Activated CD4-positive, alpha-beta T cell treated with anti-CD3 and anti-CD28 coated beads for 24 hours (primary cell): ENCODE data around the gene CCDC97.
"Not testable (repeated sequence)": the region's sequence is repeated elsewhere in the genome, so short reads cannot be mapped to it uniquely, and the experiment has no call there.

Source experiments
- DNase-seq, 2 donors: peaks; one replicate each; pipeline ENCODE4 v3.0.0-alpha.2; 2020; ENCODE audit warnings: low read depth in 2 of 2

Gene CCDC97

DNA sequence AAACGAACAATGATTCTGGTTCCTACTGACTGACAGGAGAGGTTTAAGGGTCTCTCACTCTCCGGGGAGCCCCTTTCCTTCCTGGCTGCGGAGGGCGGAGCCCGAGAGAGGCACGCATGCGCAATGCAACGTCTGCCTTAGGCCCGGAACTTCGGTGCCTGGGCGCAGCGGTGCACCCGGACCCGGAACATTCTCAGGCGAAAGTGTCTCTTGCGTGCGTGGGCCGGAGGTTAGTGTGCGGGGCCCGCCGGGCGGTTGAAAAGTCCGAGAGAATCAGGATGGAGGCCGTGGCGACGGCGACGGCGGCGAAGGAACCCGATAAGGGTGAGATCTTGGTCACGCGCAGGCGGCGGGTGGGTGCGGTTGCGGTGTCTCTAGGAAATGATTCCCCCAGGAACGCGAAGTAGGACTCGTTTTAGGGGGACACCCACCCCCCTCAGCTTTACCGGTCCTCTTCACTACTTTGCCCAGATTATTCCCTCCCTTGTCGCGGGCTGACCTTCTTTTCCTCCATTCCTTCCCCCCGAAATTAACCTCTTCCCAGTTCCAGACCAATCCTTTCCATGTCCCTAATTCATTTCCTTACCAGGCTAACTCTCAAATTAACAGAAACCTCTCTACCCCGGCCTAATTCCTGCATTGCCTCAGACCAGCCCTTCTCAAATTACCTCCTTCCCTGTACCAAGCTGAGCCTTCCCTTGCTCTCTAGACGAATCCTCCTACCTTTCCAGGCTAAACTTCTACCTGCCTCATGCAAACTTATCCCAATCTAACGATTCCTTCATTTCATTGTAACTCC is at the start of gene CCDC97:
Gene CCDC97, plus strand, starts transcription at position 140 of the 799 bp plus-strand sequence. Its CDS starts 139 bp downstream, at position 279.
- peak; percentile 77 to 83 for DNase-seq

DNA sequence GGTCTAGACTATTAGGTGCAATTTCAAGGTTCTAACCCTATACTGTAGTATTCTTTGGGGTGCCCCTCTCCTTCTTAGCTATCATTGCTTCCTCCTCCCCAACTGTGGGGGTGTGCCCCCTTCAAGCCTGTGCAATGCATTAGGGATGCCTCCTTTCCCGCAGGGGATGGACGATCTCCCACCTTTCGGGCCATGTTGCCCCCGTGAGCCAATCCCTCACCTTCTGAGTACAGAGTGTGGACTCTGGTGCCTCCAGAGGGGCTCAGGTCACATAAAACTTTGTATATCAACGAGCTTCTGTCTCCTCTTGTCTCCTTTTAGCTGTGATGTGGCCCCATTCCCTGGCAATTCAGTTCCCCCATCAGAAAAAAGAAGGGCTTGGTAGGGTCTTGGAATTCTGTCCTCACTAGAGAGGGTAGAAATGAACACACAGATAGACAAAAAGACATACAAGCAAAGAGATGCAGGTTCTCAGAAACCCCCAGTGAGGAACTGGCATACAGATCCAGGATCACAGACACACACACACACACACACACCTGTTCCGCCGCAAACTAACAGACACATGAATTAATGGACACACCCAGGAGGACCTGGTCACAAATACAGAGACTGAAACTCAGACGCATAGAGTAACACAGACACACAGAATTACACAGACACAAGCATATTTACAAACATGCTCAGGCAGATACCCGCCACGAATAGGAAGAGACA is 48.3 kb upstream of the CCDC97 start:
- DNase-seq = no peak

DNA sequence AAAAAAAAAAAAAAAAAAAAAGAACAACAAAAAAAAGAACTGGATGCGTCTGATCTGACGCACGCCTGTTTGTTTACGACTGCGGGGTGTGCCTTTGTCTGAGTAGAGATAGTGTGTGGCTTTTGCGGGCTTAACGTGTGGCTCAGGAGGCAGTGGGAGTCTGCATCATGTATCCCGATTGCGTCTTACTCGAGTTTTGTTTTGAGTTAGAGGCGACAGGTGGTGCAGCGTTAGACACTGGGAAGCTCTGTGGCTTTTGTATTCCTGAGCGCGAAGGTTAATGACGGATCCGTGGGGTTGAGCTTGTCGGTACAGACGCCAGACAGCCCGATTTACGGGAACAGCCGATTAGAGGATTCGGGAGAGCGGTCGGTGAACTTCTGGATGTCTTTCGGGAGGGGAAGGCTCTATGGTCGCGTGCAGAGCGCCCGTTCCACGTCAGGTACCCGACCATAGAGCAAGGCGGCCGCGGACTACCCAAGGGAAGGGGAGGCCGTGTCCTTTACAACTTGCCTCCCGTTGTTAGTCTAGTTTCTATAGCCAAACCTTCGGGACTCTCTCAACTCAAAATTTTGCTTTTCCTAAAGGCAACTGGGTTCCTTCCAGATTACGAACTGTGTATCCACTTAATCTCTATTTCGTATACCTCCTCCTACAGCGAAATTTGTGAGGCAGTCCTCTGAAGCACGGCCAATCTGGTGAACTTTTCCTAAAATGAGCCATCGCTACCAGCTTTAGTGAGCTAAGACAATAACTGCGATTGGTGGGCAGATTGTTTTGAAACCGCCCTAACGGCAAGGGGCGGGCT is 46.7 kb upstream of the CCDC97 start:
- DNase-seq = peak; percentile 61 to 72

DNA sequence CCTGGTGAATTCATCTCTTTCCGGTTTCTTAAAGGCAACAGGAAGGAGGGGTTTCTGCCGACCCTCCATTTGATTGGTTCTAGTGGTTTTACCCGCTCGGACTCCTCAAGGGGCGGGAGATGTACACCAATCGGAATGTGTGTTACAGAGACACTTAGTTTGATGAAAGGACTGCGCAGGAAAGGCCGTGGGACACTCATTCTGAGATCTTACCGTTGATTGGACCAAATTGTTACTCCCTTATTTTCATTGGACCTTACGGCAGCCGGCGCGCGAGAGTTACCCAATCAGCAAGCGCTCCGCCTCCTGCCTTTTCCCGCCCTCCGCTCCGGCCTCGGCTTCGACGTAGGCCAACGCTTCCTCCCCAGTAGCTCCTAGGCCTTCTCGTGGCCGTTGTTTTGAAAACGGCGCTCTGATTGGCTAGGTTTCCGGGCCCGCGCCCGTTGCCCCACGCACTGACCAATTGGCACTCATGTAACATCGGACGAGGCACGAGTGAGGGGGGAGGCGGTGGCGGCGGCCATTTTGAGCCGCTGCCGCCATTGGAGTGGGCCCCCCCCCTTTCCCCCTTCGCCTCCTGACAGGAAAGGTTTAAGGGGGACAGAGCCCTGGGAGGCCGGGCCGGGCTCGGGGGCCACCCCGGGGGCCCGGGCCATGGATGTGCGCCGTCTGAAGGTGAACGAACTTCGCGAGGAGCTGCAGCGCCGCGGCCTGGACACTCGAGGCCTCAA is 46.0 kb upstream of the CCDC97 start, which contains the start of gene HNRNPUL1:
Gene HNRNPUL1, plus strand, starts transcription at position 523 of the 731 bp plus-strand sequence. Its CDS starts 132 bp downstream, at position 655.
- DNase-seq = peak; percentile 97 to 99

DNA sequence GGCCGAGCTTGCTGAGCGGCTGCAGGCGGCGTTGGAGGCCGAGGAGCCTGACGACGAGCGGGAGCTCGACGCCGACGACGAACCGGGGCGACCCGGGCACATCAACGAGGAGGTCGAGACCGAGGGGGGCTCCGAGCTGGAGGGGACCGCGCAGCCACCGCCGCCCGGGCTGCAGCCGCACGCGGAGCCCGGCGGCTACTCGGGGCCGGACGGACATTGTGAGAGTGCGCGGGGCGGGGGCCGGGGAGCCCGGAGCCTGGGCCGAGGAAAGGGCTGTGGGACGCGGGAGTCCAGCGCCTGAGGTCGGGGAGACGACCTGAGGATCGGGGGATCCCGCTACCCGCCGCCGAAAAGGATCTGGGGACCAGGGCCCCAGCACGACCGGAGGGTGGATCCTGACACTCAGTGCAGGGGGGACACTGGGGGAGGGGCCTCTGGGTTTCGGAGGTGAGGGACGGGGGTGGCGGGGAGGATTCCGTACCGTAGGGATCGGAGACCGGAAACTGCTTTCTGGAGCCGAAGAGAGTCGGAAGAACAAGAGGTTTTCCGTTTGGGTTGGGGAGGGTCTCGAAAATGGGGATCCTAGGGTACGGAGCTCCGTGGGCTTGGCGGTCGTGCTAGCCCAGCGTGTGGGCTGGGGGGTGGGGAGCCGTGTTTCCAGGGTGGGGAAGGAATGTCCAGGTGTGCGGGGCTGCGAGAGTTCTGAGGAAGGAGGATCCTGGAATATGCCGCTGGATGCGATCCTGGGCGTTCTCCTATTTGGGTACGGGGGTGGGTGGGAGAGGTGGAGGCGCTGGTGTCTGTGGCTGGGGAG is 45.2 kb upstream of the CCDC97 start:
- peak; percentile 56 to 67 for DNase-seq

DNA sequence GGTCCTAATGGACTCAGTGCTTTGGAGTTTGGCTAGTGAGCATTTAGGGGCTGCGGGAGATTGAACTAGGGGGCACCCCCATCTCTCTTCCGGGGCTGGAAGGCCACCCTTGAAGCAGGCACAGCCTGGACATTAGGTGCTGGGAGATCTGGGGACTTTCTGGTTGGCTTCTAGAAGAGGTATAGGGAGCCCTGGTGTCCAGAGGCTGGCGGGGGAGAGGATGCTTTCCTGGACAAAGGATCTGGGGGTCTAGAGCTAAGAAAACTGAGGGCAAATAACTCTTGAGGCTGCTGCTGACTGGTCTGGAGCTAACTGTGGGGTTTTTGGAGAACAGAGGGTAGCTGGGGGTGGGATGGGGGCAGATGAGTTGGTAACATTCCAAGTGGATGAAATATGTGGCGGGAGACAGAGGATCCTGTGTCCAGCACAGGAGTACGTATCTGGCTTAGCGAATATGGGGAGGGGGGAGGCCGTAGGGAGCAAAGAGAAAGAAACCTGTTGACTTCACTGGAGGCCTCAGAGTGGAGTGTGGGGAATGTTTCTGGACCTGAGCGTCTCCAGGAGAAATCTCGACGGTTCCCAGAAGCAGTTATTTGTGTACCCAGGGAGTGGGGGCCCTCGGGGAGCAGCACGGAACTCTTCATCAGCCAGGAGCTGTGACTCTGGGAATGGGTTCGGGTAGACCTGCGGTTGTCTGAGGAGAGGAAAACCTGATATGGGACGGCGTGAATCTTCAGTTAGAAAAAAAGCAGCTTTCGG is 44.4 kb upstream of the CCDC97 start:
- no peak for DNase-seq

DNA sequence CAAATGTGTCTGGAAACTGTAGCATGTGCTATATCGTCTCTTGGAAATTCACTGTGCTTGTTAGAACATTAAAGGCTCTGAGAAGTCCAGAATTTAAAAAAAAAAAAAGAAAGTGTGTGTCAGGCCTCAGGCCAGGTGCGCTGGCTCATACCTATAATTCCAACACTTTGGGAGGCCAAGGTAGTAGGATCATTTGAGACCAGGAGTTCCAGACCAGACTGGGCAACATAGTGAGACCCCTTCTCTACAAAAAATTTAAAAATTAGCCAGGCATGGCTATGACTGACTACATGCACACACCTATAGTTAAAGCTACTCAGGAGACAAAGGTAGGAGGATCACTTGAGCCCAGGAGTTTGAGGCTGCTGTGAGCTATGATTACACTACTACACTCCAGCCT is 40.9 kb upstream of the CCDC97 start:
- DNase-seq = no peak

DNA sequence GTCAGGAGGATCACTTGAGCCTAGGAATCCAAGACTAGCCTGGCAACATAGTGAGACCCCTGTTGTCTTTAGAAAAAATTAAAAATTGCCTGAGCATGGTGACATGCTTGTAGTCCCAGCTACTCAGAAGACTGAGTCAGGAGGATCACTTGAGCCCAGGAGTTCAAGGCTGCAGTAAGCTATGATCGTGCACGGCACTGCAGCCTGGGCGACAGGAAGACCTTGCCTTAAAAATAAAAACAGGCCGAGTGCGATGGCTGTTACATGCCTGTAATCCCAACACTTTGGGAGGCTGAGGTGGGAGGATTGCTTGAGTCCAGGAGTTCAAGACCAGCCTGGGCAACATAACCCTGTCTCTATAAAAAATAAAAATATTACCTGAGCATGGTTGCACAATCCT is 40.4 kb upstream of the CCDC97 start:
- DNase-seq = no peak

DNA sequence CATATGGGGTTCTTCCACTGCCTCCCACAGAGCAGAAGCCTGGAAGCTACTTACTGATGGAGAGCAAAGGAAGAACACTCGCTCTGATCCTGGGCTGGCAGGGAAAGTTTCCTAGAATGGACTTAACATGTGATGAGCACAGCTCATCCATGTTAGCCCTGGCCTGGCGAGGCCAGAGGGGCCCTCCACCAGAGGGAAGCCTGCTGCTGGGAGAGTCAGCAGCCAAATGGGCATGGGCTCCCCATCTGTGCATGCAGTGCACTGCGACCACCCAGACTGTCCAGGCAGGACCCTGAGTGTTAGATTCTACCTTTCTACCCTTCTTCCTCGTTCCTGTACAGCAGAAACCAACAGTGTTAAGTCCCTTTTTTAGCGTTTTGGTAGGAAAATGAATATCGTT is 36.9 kb upstream of the CCDC97 start:
- DNase-seq = no peak

DNA sequence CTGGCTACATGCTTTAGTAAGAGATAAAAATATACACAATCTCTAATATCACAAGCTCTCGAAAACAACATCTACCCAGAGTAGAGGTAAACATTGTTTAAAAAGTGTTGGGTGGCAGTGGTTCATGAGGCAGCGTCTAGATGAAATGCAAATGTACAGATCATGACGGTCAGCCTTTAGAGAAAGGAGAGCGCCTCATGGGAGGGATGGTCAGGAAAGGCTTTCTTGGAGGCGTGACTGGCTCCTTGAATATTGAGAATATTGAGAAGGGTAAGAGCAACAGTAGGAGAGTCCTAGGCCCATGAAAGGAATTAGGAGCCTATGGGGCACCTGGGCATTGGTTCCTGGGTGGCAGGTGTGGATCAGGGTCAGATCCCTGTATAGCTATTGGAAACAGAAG is 35.2 kb upstream of the CCDC97 start:
- DNase-seq = no peak

DNA sequence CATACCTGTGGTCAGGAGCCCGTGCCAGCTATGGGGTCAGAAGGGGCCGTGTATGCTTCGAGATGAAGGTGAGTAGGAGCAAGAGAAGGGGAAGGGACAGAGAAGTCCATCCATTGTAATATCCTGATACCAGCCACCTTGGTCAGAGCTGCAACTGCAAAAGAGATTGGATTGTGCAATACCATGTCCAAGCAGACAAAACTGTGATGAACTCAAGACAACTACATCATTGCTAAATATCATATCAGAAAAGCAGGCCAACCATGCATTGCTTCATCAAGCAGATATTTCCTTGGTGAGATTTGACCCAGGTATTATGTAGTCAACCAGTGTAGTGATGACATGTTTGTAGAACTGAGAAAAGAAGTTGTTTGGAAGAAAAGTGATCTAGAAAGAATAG is 33.7 kb upstream of the CCDC97 start:
- DNase-seq = no peak

DNA sequence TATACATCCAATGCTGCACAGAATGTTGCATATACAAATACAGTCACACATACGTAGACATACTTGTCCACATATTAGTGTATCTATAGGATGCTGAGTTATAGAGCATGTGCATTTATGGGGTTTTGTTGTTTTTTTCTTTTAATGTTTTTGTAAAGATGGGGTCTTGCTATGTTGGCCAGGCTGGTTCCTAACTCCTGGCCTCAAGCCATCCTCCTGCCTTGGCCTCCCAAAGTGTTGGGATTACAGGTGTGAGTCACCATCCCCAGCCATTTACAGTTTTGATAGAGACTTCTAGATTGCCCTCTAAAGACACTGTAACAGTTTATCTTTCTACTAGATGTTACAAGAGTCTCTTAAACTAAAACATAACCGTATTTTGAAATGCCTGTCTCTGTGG is 31.5 kb upstream of the CCDC97 start:
- no peak for DNase-seq

DNA sequence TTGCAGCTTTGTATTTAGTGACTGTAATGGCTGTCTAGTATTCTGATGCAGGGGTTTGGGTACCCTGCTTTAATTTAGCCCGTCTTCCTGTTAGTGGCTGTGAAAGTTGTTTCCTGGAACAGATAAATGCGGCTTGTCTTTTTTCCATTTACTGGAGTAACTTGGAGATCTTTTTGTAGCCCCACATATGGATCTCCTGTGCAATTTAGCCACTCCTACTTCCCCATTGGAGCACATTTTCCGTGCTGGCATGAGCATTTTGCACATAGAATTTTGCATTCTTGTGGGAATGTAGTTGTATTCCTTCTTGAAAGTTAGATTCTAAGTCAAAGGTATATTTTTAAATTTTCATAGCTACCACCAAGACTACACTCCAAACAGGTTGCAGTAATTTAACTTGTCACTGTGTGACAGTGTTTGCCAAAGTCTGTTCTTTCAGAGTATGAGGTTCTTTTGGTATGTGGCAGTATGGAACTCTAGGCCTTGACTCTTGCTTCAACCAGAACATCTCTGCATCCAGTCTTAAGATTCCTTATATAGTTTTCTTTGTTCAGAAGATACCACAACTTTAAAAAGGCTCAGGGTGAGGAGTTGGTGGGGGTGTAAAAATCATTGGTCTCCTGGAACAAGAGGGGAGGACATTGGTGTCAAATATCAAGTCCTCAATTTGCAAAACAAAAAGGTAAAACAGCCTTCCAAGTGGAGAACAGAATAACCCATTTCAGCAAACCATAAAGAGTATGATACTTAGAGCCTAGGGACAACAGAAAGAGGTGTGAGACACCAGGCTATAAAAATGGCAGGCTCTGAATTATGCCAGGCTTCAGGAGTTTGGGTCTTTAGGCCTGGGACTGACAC is 21.1 kb upstream of the CCDC97 start:
- no peak for DNase-seq

DNA sequence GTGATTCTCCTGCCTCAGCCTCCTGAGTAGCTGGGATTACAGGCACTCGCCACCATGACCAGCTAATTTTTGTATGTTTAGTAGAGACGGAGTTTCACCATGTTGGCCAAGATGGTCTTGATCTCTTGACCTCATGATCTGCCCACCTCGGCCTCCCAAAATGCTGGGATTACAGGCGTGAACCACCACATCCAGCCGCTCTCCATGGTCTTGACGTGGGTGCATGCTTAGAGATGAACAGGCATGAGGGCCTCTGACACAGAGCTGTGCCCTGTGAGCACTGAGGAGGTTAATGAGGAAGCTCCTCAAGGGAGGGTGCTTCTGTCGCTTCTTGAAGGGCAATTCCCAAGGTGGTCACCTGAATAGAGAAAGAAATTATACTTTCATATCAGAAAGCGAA is 20.2 kb upstream of the CCDC97 start:
- not testable (repeated sequence) for DNase-seq

DNA sequence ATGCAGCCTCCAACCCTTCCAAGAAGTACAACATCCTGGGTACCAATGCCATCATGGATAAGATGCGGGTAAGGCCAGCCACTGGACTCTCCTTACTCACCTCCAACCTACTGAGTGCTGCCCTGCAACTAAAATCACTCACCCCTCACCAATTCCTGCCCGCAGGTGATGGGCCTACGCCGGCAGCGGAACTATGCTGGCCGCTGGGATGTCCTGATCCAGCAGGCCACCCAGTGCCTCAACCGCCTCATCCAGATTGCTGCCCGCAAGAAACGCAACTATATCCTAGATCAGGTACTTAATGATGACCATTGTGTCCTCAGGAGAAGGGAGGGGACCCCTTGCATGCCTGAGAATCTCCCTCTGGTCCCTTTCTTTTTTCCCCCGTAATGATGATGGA is 15.6 kb upstream of the CCDC97 start:
- no peak for DNase-seq

DNA sequence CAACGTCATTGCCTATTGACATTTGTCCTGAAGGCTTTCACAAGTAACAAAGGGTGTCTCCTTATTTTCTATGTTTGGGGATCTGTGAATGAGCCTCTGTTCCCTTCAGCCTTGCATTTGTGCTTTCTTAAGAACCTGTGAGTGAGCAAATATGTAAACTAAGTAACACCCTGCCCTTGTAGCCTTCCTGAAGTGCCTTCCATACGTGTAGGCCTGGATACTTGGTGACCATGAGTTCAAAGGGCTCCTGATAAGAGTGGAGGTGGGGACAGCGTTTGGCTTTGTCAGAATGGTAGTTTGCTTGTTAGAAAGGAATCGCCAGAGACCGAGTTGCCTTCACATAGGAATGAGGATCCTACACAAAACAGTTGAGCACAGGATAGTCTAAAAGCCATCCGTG is 14.5 kb upstream of the CCDC97 start:
- no peak for DNase-seq

DNA sequence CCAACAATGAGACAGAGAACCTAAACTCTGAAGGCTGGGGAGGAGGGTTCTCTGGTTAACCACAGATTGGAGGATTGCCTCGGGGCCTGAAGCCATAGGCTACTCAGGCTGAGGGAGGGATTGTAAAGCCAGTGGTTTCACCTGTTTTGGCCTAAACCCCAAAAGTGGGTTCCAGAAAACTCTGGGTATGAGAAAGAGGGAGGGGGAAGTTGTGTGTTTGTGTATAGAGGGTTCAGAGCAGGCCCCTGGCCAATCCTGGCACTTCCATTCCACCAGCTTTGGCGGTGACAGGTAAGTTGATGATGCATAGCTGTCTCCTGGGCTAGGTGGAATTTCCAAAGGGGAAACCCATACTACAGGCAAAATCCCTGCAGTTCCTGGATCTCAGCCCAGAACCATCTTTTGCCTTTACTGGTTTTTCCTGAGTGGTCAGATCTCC is 13.5 kb upstream of the CCDC97 start:
- no peak for DNase-seq

DNA sequence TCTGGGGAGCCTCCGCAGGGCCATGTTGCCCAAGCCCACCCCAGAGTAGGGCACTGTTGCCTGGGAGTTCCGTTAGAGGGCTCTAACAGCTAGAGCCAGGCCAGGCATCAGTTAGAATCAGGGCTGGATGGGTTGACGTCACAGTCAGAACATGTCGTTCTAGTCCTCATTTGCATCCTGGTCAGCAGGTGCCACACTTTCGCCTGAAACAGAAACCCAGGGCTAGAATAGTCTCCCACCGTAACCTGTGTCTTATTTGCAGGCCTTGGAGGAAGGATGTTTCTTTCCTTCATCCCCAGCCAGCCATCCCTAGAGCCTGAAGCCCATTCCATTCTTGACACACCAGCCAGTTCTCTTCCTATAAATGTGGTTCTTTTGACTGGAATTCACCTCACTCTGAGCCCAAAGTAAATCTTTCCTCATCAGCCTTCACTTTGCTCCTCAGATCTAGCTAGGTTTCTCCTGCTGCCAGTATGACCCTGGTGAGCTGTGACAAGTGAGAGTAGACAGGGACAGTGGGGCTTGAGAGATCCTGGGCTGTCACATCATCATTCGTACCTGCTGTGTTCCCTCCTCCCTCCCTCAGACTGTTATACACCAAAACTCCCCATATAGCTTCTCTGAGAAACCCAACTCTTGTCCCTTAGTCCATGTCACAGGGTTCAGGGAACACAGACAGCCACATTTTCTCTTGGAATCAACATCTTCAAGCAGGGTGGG is 12.2 kb upstream of the CCDC97 start:
- no peak for DNase-seq
